Left hindlimb (tissue), 1 donor: Measurements from ENCODE around the gene CLPSL1.
"Not testable (repeated sequence)": the region's sequence is repeated elsewhere in the genome, so short reads cannot be mapped to it uniquely, and the experiment has no call there.

Source experiments
- DNase-seq: peaks from one replicate; pipeline ENCODE4 v3.0.0-alpha.2; 2018

CLPSL1 gene

GRCh38 chr6:35780719-35781118 is at the start of gene CLPSL1:
Gene CLPSL1 (plus strand): TSS chr6:35781019. CDS start chr6:35781111, 92 bp downstream.
- no peak for DNase-seq

- DNase-seq = peak; percentile 95
Measured at GRCh38 chr6:35731414-35731735, 49.4 kb upstream of the CLPSL1 start.

- peak; percentile 96 for DNase-seq
Measured at GRCh38 chr6:35731736-35732532, 48.9 kb upstream of the CLPSL1 start.

GRCh38 chr6:35733633-35734032 is 47.2 kb upstream of the CLPSL1 start:
- no peak for DNase-seq

- DNase-seq = not testable (repeated sequence)
Measured at GRCh38 chr6:35734319-35734718, 46.5 kb upstream of the CLPSL1 start.

GRCh38 chr6:35735452-35735851 is 45.4 kb upstream of the CLPSL1 start:
- no peak for DNase-seq

GRCh38 chr6:35736253-35736894 is 44.4 kb upstream of the CLPSL1 start:
- DNase-seq = peak; percentile 71

GRCh38 chr6:35736982-35737412 is 43.8 kb upstream of the CLPSL1 start, which contains the start of gene ARMC12:
Gene ARMC12 (plus strand): TSS chr6:35737032. CDS start chr6:35737109, 77 bp downstream.
- no peak for DNase-seq

- DNase-seq = no peak
Measured at GRCh38 chr6:35737413-35738211, 43.2 kb upstream of the CLPSL1 start.

GRCh38 chr6:35739645-35740524 is 40.9 kb upstream of the CLPSL1 start:
- no peak for DNase-seq

GRCh38 chr6:35742842-35743241 is 38.0 kb upstream of the CLPSL1 start:
- DNase-seq = no peak

GRCh38 chr6:35745509-35745908 is 35.3 kb upstream of the CLPSL1 start:
- DNase-seq = no peak

GRCh38 chr6:35746516-35746915 is 34.3 kb upstream of the CLPSL1 start:
- peak; percentile 42 for DNase-seq

GRCh38 chr6:35747877-35748276 is 32.9 kb upstream of the CLPSL1 start:
- DNase-seq = no peak

GRCh38 chr6:35750557-35750956 is 30.3 kb upstream of the CLPSL1 start:
- no peak for DNase-seq

- no peak for DNase-seq
Measured at GRCh38 chr6:35751594-35751993, 29.2 kb upstream of the CLPSL1 start.

- DNase-seq = no peak
Measured at GRCh38 chr6:35752330-35752729, 28.5 kb upstream of the CLPSL1 start.

GRCh38 chr6:35754452-35755277 is 26.2 kb upstream of the CLPSL1 start:
- DNase-seq = no peak

GRCh38 chr6:35755278-35755924 is 25.4 kb upstream of the CLPSL1 start:
- DNase-seq = no peak

GRCh38 chr6:35757456-35758123 is 23.2 kb upstream of the CLPSL1 start:
- no peak for DNase-seq
